Measurements from ENCODE around the gene VSTM2L. TPM values are rescaled to one million over a fixed set of nuclear protein-coding genes. Genes with fewer than 3 reads are reported as not detected.

Gene VSTM2L
- total and polyA plus RNA-seq, 2 of the 13 experiments (the other 11 are each of a cell fraction or from before 2014, with no cell fraction given), result not detected

- TF ChIP-seq SNAPC4 (CRISPR knock-in tag; IDR thresholded peaks at IDR 0.05) (no peak), SALL1 (CRISPR knock-in tag; IDR thresholded peaks at IDR 0.05) (peak; percentile 54; the same call in 1 of the 2 replicates), BRD4 (CRISPR knock-in tag; IDR thresholded peaks at IDR 0.05) (no peak), NR2C2 (CRISPR knock-in tag; IDR thresholded peaks at IDR 0.05; ENCODE audit: borderline replicate concordance) (0 out of 2 replicates have a peak, but pooled peaks have one; percentile 24), ATF7 (IDR thresholded peaks at IDR 0.05) (no peak), ATF7 (CRISPR knock-in tag; IDR thresholded peaks at IDR 0.05) (no peak), ZNF333 (CRISPR knock-in tag; IDR thresholded peaks at IDR 0.05; ENCODE audit: borderline replicate concordance) (no peak), ATRX (CRISPR knock-in tag; IDR thresholded peaks at IDR 0.05; ENCODE audit: borderline replicate concordance) (no peak), PAXIP1 (CRISPR knock-in tag; conservative IDR thresholded peaks at IDR 0.05) (0 out of 2 replicates have a peak, but pooled peaks have one; percentile 20), ZNF570 (CRISPR knock-in tag; IDR thresholded peaks at IDR 0.05; ENCODE audit: borderline replicate concordance) (no peak), ZNF772 (CRISPR knock-in tag; IDR thresholded peaks at IDR 0.05) (peak; percentile 68; the same call in 1 of the 2 replicates), ARID2 (CRISPR knock-in tag; IDR thresholded peaks at IDR 0.05; ENCODE audit: borderline replicate concordance) (no peak), RAD51 (IDR thresholded peaks at IDR 0.05; ENCODE audit: borderline replicate concordance) (peak; percentile 95; the same call in 1 of the 2 replicates), ZNF580 (CRISPR knock-in tag; IDR thresholded peaks at IDR 0.05; ENCODE audit: borderline replicate concordance, low read depth) (peak; percentile 69; the same call in 1 of the 2 replicates), RNF2 (conservative IDR thresholded peaks at IDR 0.05; ENCODE audit: low read depth) (no peak), ZNF430 (CRISPR knock-in tag; IDR thresholded peaks at IDR 0.05) (no peak), ZNF841 (CRISPR knock-in tag; IDR thresholded peaks at IDR 0.05; ENCODE audit: borderline replicate concordance) (no peak), SALL2 (CRISPR knock-in tag; IDR thresholded peaks at IDR 0.05) (no peak), AHR (CRISPR knock-in tag; IDR thresholded peaks at IDR 0.05) (no peak), E2F2 (CRISPR knock-in tag; IDR thresholded peaks at IDR 0.05; ENCODE audit: borderline replicate concordance) (no peak), KMT2A (CRISPR knock-in tag; IDR thresholded peaks at IDR 0.05) (no peak)
Measured at GRCh38 chr20:37886851-37887297, 16.1 kb upstream of the VSTM2L start (continued).

Measured in HepG2 (cell line).